ENCODE measurements around the gene TMPRSS2.
"Not testable (repeated sequence)": the region's sequence is repeated elsewhere in the genome, so short reads cannot be mapped to it uniquely, and the experiment has no call there.

TMPRSS2 gene

DNA sequence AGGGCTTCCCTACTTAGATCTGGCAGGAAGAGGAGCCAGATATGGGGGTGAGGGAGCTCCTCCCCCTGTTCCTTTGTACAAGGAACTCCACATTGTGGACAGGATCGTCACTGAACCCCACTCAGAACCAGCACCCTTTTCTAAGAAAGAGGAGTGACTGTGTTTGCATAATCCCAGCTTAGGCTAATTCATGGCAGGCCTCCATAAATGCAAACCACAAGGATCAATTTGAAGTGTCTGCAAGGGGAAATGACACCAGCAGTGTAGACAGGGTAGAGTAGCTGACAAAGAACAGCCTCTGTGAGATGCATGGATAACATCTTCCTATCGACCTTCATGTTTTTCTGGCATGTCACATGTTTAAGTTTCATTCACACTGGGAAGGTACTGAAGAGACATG is 70.2 kb downstream of the TMPRSS2 start:
- in situ Hi-C loops (cut with HindIII; ENCODE audit: low pct_ligation_motif_present, low pct_unique_long_range_greater_than_20kb, low sequenced_read_pairs), result no loop called here
- no peak for DNase-seq

GRCh38 chr21:41435706-41436105 is 72.3 kb downstream of the TMPRSS2 start:
- in situ Hi-C loops (cut with HindIII; ENCODE audit: low pct_ligation_motif_present, low pct_unique_long_range_greater_than_20kb, low sequenced_read_pairs), result no loop called here

DNA sequence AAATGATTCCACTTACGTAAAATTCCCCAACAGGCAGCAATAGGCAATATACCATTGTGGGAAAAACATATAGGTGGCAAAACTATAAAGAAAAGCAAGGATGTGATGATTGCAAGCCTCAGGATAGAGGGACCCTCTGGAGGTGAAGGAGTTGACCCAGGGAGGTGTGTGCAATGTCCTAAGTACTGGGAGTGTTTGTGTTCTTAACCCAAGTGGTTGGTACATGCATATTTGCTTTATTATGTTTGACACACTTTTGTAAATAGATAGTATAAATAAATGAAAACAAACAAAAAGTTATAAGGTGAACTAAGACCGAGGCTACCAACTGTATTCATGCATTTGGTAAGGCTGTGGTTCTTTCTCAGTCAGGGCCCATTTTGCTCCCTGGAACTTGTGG is 74.4 kb downstream of the TMPRSS2 start:
- in situ Hi-C loops (cut with HindIII; ENCODE audit: low pct_ligation_motif_present, low pct_unique_long_range_greater_than_20kb, low sequenced_read_pairs), result no loop called here
- DNase-seq, result no peak

More at GRCh38 chr21:41435706-41436105, 72.3 kb downstream of the TMPRSS2 start:
- no peak for DNase-seq

GRCh38 chr21:41432562-41433460 is 75.1 kb downstream of the TMPRSS2 start:
- in situ Hi-C loops (cut with HindIII; ENCODE audit: low pct_ligation_motif_present, low pct_unique_long_range_greater_than_20kb, low sequenced_read_pairs), result no loop called here
- DNase-seq, result no peak

DNA sequence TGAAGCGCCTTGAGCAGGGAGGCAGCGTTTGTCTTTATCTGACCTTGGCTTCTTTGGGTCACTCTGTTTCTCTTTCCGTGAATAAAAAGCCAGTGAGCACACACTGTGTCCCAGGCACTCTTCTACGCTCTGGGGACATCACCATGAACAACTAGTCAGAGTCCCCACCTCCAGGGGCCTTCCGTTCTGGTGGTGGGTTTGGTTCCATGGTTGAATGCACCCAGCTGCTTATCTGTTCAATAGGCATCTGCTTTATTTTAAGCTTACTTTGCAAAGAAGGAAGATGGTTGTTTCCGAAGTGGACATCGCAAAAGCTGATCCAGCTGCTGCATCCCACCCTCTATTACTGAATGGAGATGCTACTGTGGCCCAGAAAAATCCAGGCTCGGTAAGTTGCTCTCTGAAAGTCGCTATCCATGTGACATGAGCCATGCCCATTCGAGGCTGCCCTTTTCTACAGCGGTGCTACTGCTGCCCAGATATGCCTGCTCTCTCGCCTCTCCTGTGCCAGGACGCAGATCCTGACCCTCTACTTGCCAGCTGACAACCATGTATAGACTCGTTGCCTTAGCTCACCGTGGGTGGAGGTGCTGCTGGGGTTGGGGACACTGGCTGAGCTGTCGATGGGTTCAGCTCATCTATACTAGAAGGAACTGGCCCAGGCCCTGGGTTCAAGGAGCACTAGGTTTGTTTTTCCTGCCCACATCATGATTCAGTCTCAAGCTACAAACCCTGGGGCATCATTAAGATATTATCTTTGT is 76.0 kb downstream of the TMPRSS2 start:
- DNase-seq, result no peak
- in situ Hi-C loops (cut with HindIII; ENCODE audit: low pct_ligation_motif_present, low pct_unique_long_range_greater_than_20kb, low sequenced_read_pairs), result no loop called here

DNA sequence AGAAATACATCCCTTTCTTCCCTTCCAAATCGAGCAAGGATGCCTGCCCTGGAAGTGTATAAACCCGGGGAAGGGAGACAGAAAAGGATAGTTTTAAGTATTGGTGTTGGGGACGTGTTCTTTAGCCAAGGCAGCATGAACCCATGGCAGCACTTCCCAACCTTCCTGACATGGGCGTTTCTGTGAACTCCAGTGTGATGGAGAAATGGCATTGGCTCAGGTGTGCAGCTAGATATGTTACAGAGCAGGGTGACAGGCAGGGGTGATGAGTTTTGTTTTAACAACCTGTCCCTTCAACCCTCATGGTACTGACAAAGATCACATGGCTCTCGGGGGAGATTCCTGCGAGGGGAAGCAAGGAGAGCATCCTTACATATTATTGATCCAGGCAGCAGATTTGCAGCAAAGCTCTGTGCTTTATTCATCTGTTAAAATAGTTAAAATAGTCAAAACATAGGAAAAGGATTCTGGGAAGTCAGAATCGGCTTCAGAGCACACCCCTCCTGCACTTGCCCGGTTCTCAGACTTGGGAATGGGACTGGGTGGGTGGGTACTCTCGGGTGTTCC is 78.0 kb downstream of the TMPRSS2 start:
- DNase-seq, result no peak
- in situ Hi-C loops (cut with HindIII; ENCODE audit: low pct_ligation_motif_present, low pct_unique_long_range_greater_than_20kb, low sequenced_read_pairs), result no loop called here

- in situ Hi-C loops (cut with HindIII; ENCODE audit: low pct_ligation_motif_present, low pct_unique_long_range_greater_than_20kb, low sequenced_read_pairs), result no loop called here
- DNase-seq, result no peak
Measured at GRCh38 chr21:41429305-41429704, 78.7 kb downstream of the TMPRSS2 start.

GRCh38 chr21:41428847-41429246 is 79.1 kb downstream of the TMPRSS2 start:
- in situ Hi-C loops (cut with HindIII; ENCODE audit: low pct_ligation_motif_present, low pct_unique_long_range_greater_than_20kb, low sequenced_read_pairs), result no loop called here
- no peak for DNase-seq

- DNase-seq, result no peak
- in situ Hi-C loops (cut with HindIII; ENCODE audit: low pct_ligation_motif_present, low pct_unique_long_range_greater_than_20kb, low sequenced_read_pairs), result no loop called here
Measured at GRCh38 chr21:41428311-41428710, 79.6 kb downstream of the TMPRSS2 start.

DNA sequence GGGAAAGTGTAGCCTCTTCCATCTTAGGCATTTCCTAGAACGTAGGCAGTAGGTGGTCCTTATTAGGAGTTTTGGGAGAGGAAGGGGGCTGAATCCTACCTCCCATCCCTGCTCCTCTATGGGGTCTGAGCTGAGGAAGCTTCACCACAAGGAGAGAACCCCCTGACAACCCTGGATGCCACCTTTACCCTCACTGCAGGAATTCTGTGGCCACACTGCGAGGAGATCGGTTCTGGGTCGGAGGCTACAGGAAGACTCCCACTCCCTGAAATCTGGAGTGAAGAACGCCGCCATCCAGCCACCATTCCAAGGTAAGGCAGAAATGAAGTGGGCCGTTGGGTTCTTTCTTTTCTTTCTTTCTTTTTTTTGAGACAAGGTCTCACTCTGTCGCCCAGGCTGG is 80.4 kb downstream of the TMPRSS2 start:
- no peak for DNase-seq
- in situ Hi-C loops (cut with HindIII; ENCODE audit: low pct_ligation_motif_present, low pct_unique_long_range_greater_than_20kb, low sequenced_read_pairs), result no loop called here

GRCh38 chr21:41426676-41427404 is 81.1 kb downstream of the TMPRSS2 start:
- DNase-seq, result no peak
- in situ Hi-C loops (cut with HindIII; ENCODE audit: low pct_ligation_motif_present, low pct_unique_long_range_greater_than_20kb, low sequenced_read_pairs), result no loop called here

- DNase-seq, result peak; percentile 73
- in situ Hi-C loops (cut with HindIII; ENCODE audit: low pct_ligation_motif_present, low pct_unique_long_range_greater_than_20kb, low sequenced_read_pairs), result no loop called here
Measured at GRCh38 chr21:41425954-41426675, 81.8 kb downstream of the TMPRSS2 start, which contains the start of gene MX1. Gene MX1, plus strand, starts transcription at chr21:41426239. Its CDS starts 5,832 bp downstream, at chr21:41432071.

- in situ Hi-C loops (cut with HindIII; ENCODE audit: low pct_ligation_motif_present, low pct_unique_long_range_greater_than_20kb, low sequenced_read_pairs), result no loop called here
- DNase-seq, result no peak
Measured at GRCh38 chr21:41425588-41425953, 82.4 kb downstream of the TMPRSS2 start.

GRCh38 chr21:41423305-41423636 is 84.7 kb downstream of the TMPRSS2 start:
- DNase-seq; in situ Hi-C loops (cut with HindIII; ENCODE audit: low pct_ligation_motif_present, low pct_unique_long_range_greater_than_20kb, low sequenced_read_pairs): not testable (repeated sequence)

- no peak for DNase-seq
- in situ Hi-C loops (cut with HindIII; ENCODE audit: low pct_ligation_motif_present, low pct_unique_long_range_greater_than_20kb, low sequenced_read_pairs), result no loop called here
Measured at GRCh38 chr21:41422546-41423304, 85.2 kb downstream of the TMPRSS2 start.

DNA sequence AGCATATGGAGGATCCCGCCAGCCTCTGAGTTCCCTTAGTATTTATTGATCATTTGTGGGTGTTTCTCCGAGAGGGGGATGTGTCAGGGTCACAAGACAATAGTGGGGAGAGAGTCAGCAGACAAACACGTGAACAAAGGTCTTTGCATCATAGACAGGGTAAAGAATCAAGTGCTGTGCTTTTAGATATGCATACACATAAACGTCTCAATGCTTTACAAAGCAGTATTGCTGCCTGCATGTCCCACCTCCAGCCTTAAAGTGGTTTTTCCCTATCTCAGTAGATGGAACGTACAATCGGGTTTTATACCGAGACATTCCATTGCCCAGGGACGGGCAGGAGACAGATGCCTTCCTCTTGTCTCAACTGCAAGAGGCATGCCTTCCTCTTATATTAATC is 87.0 kb downstream of the TMPRSS2 start:
- in situ Hi-C loops (cut with HindIII; ENCODE audit: low pct_ligation_motif_present, low pct_unique_long_range_greater_than_20kb, low sequenced_read_pairs); DNase-seq: not testable (repeated sequence)

All from ACHN (cell line).